Neural crest cell (in vitro differentiated cells): ENCODE measurements around the gene ZNF747. TPM values are rescaled to one million over a fixed set of nuclear protein-coding genes. Genes with fewer than 3 reads are reported as not detected.
A peak's percentile ranks its signal among the peaks of the same experiment; 100 is the strongest.
"Not testable (repeated sequence)": the region's sequence is repeated elsewhere in the genome, so short reads cannot be mapped to it uniquely, and the experiment has no call there.

Source experiments
- DNase-seq: peaks from one replicate; pipeline ENCODE4 v3.0.0; 2021; ENCODE audit warnings: low read depth, mixed read lengths, low spot score
- H3K27ac Mint-ChIP-seq: one replicate; pipeline ENCODE4 v1.8.0; 2021; ENCODE audit warnings: mild to moderate bottlenecking, mixed read lengths; ENCODE audit not compliant: unreplicated experiment
- H3K27me3 Mint-ChIP-seq: 2 replicates; pipeline ENCODE4 v1.8.0; 2021; ENCODE audit warnings: low read depth, mild to moderate bottlenecking, mixed read lengths
- H3K36me3 Mint-ChIP-seq: 2 replicates; pipeline ENCODE4 v1.8.0; 2021; ENCODE audit warnings: low read depth, mild to moderate bottlenecking, mixed read lengths
- H3K4me1 Mint-ChIP-seq: 2 replicates; pipeline ENCODE4 v1.8.0; 2021; ENCODE audit warnings: mixed read lengths
- H3K4me3 Mint-ChIP-seq: one replicate; pipeline ENCODE4 v1.8.0; 2021; ENCODE audit warnings: mild to moderate bottlenecking, mixed read lengths
- H3K9me3 Mint-ChIP-seq: 2 replicates; pipeline ENCODE4 v1.8.0; 2021; ENCODE audit warnings: mixed read lengths
- total RNA-seq: library from RNA; stranded (reverse); gene quantifications from 2 replicates; pipeline ENCODE4 v1.2.1, GENCODE V29; 2021
- TF ChIP-seq, protein P1 (sequence below): fragments of 200-600 bp; sonication (generic); conservative IDR thresholded peaks from 2 replicates; pipeline ENCODE4 v1.5.0; 2021; ENCODE audit warnings: antibody characterized with exemption, mild to moderate bottlenecking

The ZNF747 gene
- total RNA-seq, 1 donor from 2014 or later = 10.5 TPM

DNA sequence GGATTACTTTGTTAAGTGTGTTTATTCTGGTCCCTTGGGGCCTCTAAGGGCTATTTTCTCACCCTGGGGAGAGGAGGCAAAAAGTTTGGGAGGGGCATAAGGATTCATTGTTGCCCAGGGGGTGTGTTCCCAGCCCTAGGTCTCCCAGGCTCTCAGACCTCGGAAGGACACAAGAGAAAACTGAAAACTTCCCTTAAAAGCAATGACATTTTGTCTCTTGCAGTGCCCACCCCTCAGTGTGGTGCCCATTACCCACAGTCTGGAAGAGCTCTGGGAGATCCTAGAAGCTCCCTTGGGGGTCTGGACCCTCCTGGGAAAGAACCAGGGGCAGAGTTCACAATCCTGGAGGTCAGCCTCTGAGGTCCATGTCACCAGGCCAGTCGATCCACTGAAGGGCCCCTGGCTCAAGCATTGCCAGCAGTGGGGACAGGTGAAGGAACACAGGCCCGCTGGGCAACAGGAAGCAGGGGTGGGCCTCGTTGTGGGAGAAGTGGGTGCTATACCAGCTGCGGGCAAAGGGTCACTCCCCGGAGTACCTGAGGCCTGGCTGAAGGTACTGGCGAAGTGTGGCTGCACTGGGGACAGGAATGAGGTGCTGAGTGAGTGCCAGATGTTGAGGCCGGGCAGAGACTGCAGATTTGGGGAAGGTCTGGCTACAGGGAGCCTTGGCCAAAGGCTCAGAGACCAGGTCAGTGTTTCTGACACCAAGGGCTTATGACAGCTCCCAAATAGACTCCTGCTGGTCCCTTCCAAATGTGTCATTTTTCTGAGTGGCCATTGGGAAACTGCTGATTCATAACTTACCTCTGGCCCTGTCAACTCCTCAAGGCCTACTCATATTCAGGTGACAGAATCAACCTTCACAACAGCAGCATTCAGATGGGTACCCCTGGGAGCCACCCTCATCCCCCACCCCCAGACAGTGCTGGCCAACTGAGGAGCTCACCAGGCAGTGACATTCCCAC lies 4.6 kb upstream of the ZNF747 start:
- Mint-ChIP-seq H3K4me3 (peak overlapping the region; percentile 26), H3K27me3 (no peaks in the 10 kb centered on the region), H3K27ac (no peak overlapping the region), H3K36me3 (peaks cover 2% of the 10 kb centered on the region), H3K4me1 (peaks cover 19% of the 10 kb centered on the region), H3K9me3 (no peaks in the 10 kb centered on the region)
- TF ChIP-seq, protein P1, sequence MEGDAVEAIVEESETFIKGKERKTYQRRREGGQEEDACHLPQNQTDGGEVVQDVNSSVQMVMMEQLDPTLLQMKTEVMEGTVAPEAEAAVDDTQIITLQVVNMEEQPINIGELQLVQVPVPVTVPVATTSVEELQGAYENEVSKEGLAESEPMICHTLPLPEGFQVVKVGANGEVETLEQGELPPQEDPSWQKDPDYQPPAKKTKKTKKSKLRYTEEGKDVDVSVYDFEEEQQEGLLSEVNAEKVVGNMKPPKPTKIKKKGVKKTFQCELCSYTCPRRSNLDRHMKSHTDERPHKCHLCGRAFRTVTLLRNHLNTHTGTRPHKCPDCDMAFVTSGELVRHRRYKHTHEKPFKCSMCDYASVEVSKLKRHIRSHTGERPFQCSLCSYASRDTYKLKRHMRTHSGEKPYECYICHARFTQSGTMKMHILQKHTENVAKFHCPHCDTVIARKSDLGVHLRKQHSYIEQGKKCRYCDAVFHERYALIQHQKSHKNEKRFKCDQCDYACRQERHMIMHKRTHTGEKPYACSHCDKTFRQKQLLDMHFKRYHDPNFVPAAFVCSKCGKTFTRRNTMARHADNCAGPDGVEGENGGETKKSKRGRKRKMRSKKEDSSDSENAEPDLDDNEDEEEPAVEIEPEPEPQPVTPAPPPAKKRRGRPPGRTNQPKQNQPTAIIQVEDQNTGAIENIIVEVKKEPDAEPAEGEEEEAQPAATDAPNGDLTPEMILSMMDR = no peak
- no peak for DNase-seq

DNA sequence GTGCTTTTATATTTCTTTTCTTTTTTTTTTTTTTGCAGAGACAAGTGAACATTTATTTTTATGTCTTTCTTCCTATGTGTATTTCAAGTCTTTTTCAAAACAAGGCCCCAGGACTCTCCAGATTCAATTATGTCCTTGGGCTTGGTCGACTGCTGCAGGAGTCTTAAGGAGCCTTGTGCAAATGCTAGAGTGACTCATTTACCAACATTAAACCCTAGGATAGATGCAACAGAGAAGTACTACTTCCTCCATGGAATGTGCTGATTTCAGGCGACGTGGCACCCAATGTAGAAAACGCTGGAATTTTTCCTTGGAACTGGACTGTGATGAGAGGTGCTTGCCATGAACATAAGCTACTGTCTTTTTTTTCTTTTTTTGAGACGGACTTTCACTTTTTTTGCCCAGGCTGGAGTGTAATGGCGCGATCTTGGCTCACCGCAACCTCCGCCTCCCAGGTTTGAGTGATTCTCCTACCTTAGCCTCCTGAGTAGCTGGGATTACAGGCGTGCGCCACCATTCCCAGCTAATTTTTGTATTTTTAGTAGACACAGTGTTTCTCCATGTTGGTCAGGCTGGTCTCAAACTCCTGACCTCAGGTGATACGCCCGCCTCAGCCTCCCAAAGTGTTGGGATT lies 1.9 kb upstream of the ZNF747 start:
- not testable (repeated sequence) for H3K36me3 Mint-ChIP-seq, H3K9me3 Mint-ChIP-seq, H3K27ac Mint-ChIP-seq, H3K27me3 Mint-ChIP-seq, DNase-seq
- Mint-ChIP-seq H3K4me3 (peak overlapping the region; percentile 87), H3K4me1 (peaks cover 23% of the 10 kb centered on the region)

DNA sequence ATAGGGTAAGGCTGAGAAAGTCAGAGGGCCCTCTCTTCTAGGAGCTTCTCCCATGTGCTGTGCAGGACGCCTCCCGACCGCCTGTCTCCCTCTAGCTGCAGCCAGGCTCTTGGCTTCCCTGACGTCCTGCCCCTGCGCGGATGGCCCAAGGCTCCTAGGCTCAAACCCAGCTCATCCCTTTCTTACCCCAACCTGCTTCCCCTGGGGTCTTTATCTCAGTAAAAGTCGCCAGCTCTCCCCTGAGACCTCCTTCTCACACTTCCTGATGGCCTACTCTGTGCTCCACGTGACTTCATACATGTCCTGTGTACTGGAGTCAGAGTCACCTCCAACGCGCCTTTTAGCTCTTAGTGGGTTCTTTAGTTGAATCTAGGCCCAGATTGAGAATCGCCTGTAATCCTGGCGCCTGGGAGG lies 1.1 kb upstream of the ZNF747 start:
- TF ChIP-seq, protein P1 = peak; percentile 58
- peak overlapping the region; percentile 87 for H3K4me3 Mint-ChIP-seq
- no peaks in the 10 kb centered on the region for H3K27me3 Mint-ChIP-seq
- H3K27ac Mint-ChIP-seq = no peak overlapping the region
- H3K9me3 Mint-ChIP-seq = no peaks in the 10 kb centered on the region
- peak; percentile 36 for DNase-seq
- peaks cover 23% of the 10 kb centered on the region for H3K4me1 Mint-ChIP-seq
- peaks cover 2% of the 10 kb centered on the region for H3K36me3 Mint-ChIP-seq

DNA sequence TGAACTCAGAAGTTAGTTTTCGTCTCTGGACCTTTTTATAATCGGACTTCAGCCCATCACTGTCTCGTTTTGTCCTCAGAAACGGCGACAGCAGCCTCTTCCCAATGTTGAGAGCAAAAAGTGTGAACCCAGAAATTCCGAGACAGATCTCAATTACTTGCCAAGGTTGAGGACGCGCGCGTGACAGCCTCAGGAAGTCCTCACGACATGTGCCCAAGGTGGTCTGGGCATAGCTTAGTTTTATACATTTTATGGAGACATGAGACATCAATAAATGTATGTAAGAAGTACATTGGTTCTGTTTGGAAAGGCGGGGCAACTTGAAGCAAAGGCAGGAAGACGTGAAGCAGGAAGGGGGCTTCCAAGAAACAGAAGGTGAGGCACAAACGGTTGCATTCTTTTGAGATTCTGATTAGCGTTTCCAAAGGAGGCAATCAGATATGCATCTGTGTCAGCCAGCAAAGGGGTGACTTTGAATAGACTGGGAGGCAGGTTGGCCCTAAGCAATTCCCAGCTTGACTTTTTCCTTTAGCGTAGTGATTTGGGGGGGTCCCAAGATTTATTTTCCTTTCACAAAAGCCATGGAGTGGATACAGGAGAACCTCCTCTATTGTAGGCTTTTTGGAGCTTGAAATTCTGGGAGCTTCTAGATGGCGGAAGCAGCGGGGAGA lies 583 bp upstream of the ZNF747 start:
- Mint-ChIP-seq H3K4me3 (peak overlapping the region; percentile 87), H3K27ac (peak overlapping the region; percentile 95), H3K9me3 (no peaks in the 10 kb centered on the region), H3K27me3 (no peaks in the 10 kb centered on the region), H3K4me1 (peaks cover 23% of the 10 kb centered on the region), H3K36me3 (peaks cover 2% of the 10 kb centered on the region)
- TF ChIP-seq, protein P1 = no peak
- DNase-seq = no peak

DNA sequence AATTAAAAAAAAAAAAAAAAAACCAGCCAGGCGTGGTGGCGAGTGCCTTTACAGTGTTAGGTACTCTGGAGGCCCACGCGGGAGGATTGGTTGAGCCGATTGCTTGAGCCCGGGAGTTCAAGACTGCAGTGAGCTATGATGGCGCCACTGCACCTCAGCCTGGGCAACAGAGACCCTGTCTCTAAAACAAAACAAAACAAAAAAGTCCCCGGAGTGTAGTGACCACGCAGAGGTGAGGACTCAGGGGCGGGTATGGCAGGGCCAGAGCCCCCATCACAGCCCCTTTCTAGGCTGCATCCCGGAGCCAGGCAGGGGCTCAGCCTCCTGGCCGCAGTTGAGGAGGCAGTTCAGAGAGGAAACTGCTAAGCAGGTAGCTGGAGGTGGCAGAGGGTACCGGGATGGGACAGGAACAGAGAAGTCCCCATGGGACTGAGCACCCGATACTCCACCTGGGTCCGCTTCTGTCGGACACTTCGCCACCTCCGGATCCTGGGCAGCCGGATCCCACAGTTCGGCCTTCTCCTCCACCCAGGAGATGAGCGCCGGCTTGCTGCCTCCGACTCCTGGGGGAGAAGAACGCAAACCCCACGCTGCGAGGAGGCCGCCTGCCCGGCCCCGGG lies 800 bp downstream of the ZNF747 start:
- DNase-seq = no peak
- no peaks in the 10 kb centered on the region for H3K9me3 Mint-ChIP-seq
- peak overlapping the region; percentile 84 for H3K4me3 Mint-ChIP-seq
- TF ChIP-seq, protein P1 = no peak
- no peaks in the 10 kb centered on the region for H3K27me3 Mint-ChIP-seq
- H3K36me3 Mint-ChIP-seq = peaks cover 2% of the 10 kb centered on the region
- H3K27ac Mint-ChIP-seq = peak overlapping the region; percentile 62
- H3K4me1 Mint-ChIP-seq = peaks cover 24% of the 10 kb centered on the region
